Lung (tissue), 16 donors: ENCODE data around the gene RAB3IL1. TPM values are rescaled to one million over a fixed set of nuclear protein-coding genes. Genes with fewer than 3 reads are reported as not detected.
"Not testable (repeated sequence)": the region's sequence is repeated elsewhere in the genome, so short reads cannot be mapped to it uniquely, and the experiment has no call there.

ENCODE experiments used
- ATAC-seq: fragments of 200-7000 bp; cut with Tn5 transposase; one replicate; pipeline ENCODE4 v1.9.1; 2020; ENCODE audit warnings: moderate number of reproducible peaks; ENCODE audit not compliant: insufficient read depth, low FRiP score
- DNase-seq, 3 donors: peaks; one replicate each; pipeline ENCODE4 v3.0.0-alpha.2; 2013 to 2017
- H3K27ac ChIP-seq, 2 donors: one replicate each; pipeline ENCODE4 v1.5.1; 2013; ENCODE audit warnings: mild to moderate bottlenecking in 2 of 2, moderate library complexity in 2 of 2, control low read depth in 1 of 2, inconsistent platforms in 1 of 2, low read depth in 1 of 2, low read length in 1 of 2
- H3K27me3 ChIP-seq, 3 donors: one replicate each; pipeline ENCODE4 v1.5.1; 2013; ENCODE audit warnings: low read length in 2 of 3; ENCODE audit not compliant: control insufficient read depth in 3 of 3, insufficient read depth in 3 of 3
- H3K36me3 ChIP-seq, 4 donors: one replicate each; pipeline ENCODE4 v1.5.1; 2013; ENCODE audit warnings: low read length in 4 of 4, mild to moderate bottlenecking in 1 of 4, moderate library complexity in 1 of 4; ENCODE audit not compliant: control insufficient read depth in 4 of 4, insufficient read depth in 4 of 4
- H3K4me1 ChIP-seq, 5 donors: one replicate each; pipeline ENCODE4 v1.5.1; 2013; ENCODE audit warnings: low read length in 5 of 5, mild to moderate bottlenecking in 2 of 5, moderate library complexity in 1 of 5; ENCODE audit not compliant: control insufficient read depth in 5 of 5, insufficient read depth in 5 of 5
- H3K4me3 ChIP-seq: one replicate; pipeline ENCODE4 v1.5.1; 2013; ENCODE audit warnings: mild to moderate bottlenecking, control low read depth, moderate library complexity
- H3K9ac ChIP-seq, 2 donors: one replicate each; pipeline ENCODE4 v1.5.1; 2013; ENCODE audit warnings: low read length in 2 of 2, control low read depth in 1 of 2; ENCODE audit not compliant: insufficient read depth in 1 of 2
- H3K9me3 ChIP-seq, 4 donors: one replicate each; pipeline ENCODE4 v1.5.1; 2013; ENCODE audit warnings: low read length in 3 of 4, mild to moderate bottlenecking in 1 of 4, moderate library complexity in 1 of 4; ENCODE audit not compliant: control insufficient read depth in 4 of 4, insufficient read depth in 3 of 4
- whole genome bisulfite sequencing, 2 donors: extraction: QIAGEN DNeasy Blood & Tissue Kit; methylation state at CpG; one replicate each; pipeline ENCODE4 v1.1.7; 2013; 5-methylcytosine and 5-hydroxymethylcytosine counted together
- long read RNA-seq, 5 donors: transcript quantifications; one replicate each; lab custom pipeline, GENCODE V29; 2026
- polyA plus RNA-seq, 2 donors: library from polyadenylated mRNA; stranded (reverse); fragments of 200-250 nt; gene quantifications; one replicate each; pipeline ENCODE4 v1.2.1, GENCODE V29; 2013
- total RNA-seq, 2 donors: library from RNA; depleted of rRNA in 1 of 2; stranded (reverse); fragments of >200 nt in 1 of 2; gene quantifications; one replicate each; pipeline ENCODE4 v1.2.1, GENCODE V29; 2014 to 2021
- TF ChIP-seq, protein P1 (sequence below): IDR thresholded peaks from 2 replicates; pipeline ENCODE4 v1.5.1; 2012; ENCODE audit warnings: mild to moderate bottlenecking; ENCODE audit errors: control extremely low read depth, extremely low read depth
- donor health status: control.
- donor health status: control.
- donor health status: Bipolar disorder and iron deficiency.
- donor health status: healthy.
- donor health status: DM: yes; HTN: yes; CAD: no.

The RAB3IL1 gene
- total RNA-seq (10 to 100 TPM in 1 of 2 donors, 1 to 10 TPM in 1; 8.8 to 10.9 TPM), polyA plus RNA-seq (10 to 100 TPM in 1 of 2 donors, 1 to 10 TPM in 1; 6.7 to 20.8 TPM)
- long read RNA-seq, donor 1, partial matches to known transcripts: 0 of 1 reads
- long read RNA-seq, donor 1, other reads (novel, unspliced or antisense): 0 of 1 reads
- long read RNA-seq, donor 2, partial matches to known transcripts: 0 of 1 reads
- long read RNA-seq, donor 2, other reads (novel, unspliced or antisense): 0 of 1 reads
- long read RNA-seq, donor 3, partial matches to known transcripts: 0 of 1 reads
- long read RNA-seq, donor 3, other reads (novel, unspliced or antisense): 0 of 1 reads
- long read RNA-seq, donor 4, partial matches to known transcripts: 0 of 1 reads
- long read RNA-seq, donor 4, other reads (novel, unspliced or antisense): 0 of 1 reads
- long read RNA-seq, donor 5, partial matches to known transcripts: 0 of 3 reads
- long read RNA-seq, donor 5, other reads (novel, unspliced or antisense): 0 of 3 reads

- WGBS, 2 donors: 2 to 10% methylated on average over 16 to 74 of the region's 74 CpGs
- Histone ChIP-seq H3K36me3 (no peaks in the 10 kb centered on the region), H3K4me1 (peaks cover under 1 to 17% (median 9%) of the 10 kb centered on the region in 5 donors), H3K27ac (peak within 1 kb of the TSS; percentile 41 to 67), H3K4me3 (peak within 1 kb of the TSS; percentile 49), H3K9ac (peak within 1 kb of the TSS in 1 of 2 donors; percentile 59), H3K9me3 (no peaks in the 10 kb centered on the region), H3K27me3 (peaks cover 0 to 18% (median 0%) of the 10 kb centered on the region in 3 donors)
- peak; percentile 66 to 78 (median 68) for DNase-seq
- ATAC-seq: peak; percentile 80
- TF ChIP-seq, protein P1, sequence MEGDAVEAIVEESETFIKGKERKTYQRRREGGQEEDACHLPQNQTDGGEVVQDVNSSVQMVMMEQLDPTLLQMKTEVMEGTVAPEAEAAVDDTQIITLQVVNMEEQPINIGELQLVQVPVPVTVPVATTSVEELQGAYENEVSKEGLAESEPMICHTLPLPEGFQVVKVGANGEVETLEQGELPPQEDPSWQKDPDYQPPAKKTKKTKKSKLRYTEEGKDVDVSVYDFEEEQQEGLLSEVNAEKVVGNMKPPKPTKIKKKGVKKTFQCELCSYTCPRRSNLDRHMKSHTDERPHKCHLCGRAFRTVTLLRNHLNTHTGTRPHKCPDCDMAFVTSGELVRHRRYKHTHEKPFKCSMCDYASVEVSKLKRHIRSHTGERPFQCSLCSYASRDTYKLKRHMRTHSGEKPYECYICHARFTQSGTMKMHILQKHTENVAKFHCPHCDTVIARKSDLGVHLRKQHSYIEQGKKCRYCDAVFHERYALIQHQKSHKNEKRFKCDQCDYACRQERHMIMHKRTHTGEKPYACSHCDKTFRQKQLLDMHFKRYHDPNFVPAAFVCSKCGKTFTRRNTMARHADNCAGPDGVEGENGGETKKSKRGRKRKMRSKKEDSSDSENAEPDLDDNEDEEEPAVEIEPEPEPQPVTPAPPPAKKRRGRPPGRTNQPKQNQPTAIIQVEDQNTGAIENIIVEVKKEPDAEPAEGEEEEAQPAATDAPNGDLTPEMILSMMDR: no peak
Observed at GRCh38 chr11:61917334-61918109, at the start of gene RAB3IL1. Gene RAB3IL1 (minus strand): TSS chr11:61917566. CDS start chr11:61917367, 199 bp downstream.

DNA sequence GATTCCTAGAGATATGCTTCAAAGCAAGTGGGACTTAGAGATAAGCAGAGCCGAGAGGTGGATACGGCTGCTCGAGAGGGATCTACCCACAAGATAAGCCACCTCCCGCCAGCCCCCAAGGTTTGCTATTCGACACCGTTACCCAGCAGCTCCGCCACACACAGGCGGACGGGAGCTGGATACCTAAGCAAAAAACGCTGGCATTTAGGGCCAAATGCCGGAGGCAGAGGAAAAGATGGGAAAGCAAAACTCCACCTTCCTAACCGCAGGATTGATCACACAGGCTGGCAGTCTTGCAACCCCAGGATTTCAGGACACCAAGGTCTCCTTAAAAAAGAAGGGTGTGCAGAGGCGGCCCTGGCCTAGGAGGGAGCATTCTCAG, 49.4 kb upstream of the RAB3IL1 start:
- 0 to 1% methylated on average over 13 of the region's 13 CpGs for WGBS, 2 donors
- Histone ChIP-seq H3K4me3 (peak overlapping the region; percentile 93), H3K4me1 (peaks cover 8 to 31% (median 23%) of the 10 kb centered on the region in 5 donors), H3K9me3 (no peaks in the 10 kb centered on the region), H3K36me3 (peaks cover 4 to 40% (median 20%) of the 10 kb centered on the region in 4 donors), H3K27ac (peak overlapping the region; percentile 92 to 98), H3K9ac (peak overlapping the region; percentile 63 to 96), H3K27me3 (no peaks in the 10 kb centered on the region)
- DNase-seq (peak in 1 of 3 donors; percentile 39), ATAC-seq (no peak)
- TF ChIP-seq, protein P1: no peak

GRCh38 chr11:61964666-61965271, 47.4 kb upstream of the RAB3IL1 start:
- 44 to 49% methylated on average over 9 of the region's 9 CpGs for WGBS, 2 donors
- not testable (repeated sequence) for ATAC-seq, DNase-seq, H3K9me3 ChIP-seq, H3K27me3 ChIP-seq
- Histone ChIP-seq H3K36me3 (peaks cover 4 to 42% (median 21%) of the 10 kb centered on the region in 4 donors), H3K4me3 (peak overlapping the region; percentile 93), H3K9ac (peak overlapping the region in 1 of 2 donors; percentile 45), H3K4me1 (peaks cover 0 to 20% (median 16%) of the 10 kb centered on the region in 5 donors), H3K27ac (peak overlapping the region in 1 of 2 donors; percentile 38)
